Measurements from ENCODE around the gene PCDHA4. TPM values are rescaled to one million over a fixed set of nuclear protein-coding genes. Genes with fewer than 3 reads are reported as not detected.
"Not testable (repeated sequence)": the region's sequence is repeated elsewhere in the genome, so short reads cannot be mapped to it uniquely, and the experiment has no call there.

The PCDHA4 gene
- total and polyA plus RNA-seq, 9 of the 15 experiments (the other 6 are each of a cell fraction or from before 2014, with no cell fraction given): not detected

GRCh38 chr5:140828362-140828737 is 21.5 kb downstream of the PCDHA4 start:
- no peak for TF ChIP-seq TFAP4 (CRISPR knock-in tag; IDR thresholded peaks at IDR 0.05; ENCODE audit: borderline replicate concordance)
- TF ChIP-seq ZBTB11 (CRISPR knock-in tag; IDR thresholded peaks at IDR 0.05): no peak
- TF ChIP-seq SRF (CRISPR knock-in tag; IDR thresholded peaks at IDR 0.05): no peak
- peak in 2 of 3 experiments; percentile 5 to 15; a peak in 2 of 6 replicates for TF ChIP-seq CTCF (IDR thresholded peaks at IDR 0.05 in 2 of 3, conservative IDR thresholded peaks at IDR 0.05 in 1 of 3; ENCODE audit: insufficient read depth in 2 of 3, low read depth in 1 of 3, low read length in 3 of 3)
- no peaks in the 10 kb centered on the region for H3K9me3 ChIP-seq (replicated peaks; ENCODE audit: control insufficient read depth, insufficient read depth, low read depth, low read length)
- ATAC-seq (no peak), FAIRE-seq (no peak), DNase-seq (ENCODE audit: extremely low read depth in 1 of 4, low spot score in 3 of 4) (no peak)
- H2AFZ ChIP-seq (ENCODE audit: low read depth, low read length): no peak overlapping the region
- no peak overlapping the region for H3K9ac ChIP-seq (ENCODE audit: insufficient read depth in 1 of 2, low read depth in 2 of 2, low read length in 2 of 2)
- POLR2A ChIA-PET: no interaction called here
- WGBS (ENCODE audit: insufficient coverage, low coverage, missing lambda C conversion rate): 6% methylated on average over 15 of the region's 18 CpGs
- H3K4me1 ChIP-seq (replicated peaks in 1 of 2; ENCODE audit: control insufficient read depth in 2 of 2, insufficient read depth in 2 of 2, low read length in 2 of 2): peaks cover 0 to 15% of the 10 kb centered on the region in 2 experiments; a peak in 2 of 5 replicates
- in situ Hi-C loops (cut with MboI): no loop called here
- no peaks in the 10 kb centered on the region for H3K27me3 ChIP-seq (ENCODE audit: control insufficient read depth in 2 of 2, insufficient read depth in 2 of 2, low read length in 2 of 2)
- CTCF ChIA-PET (ENCODE audit: low intra/inter-chr PET ratio): no interaction called here
- H3K4me3 ChIP-seq: no peak overlapping the region
- BruUV-seq (replicated peaks): no TSS peak
- intact Hi-C loops (cut with micrococcal nuclease): loop anchor here (5.0 kb wide), 1 partner anchor 214 kb away; no protein-coding TSS in a partner anchor
- H3K27ac ChIP-seq (ENCODE audit: extremely low read depth, low read depth, low read length): no peak overlapping the region
- no peaks in the 10 kb centered on the region for H3K79me2 ChIP-seq (ENCODE audit: control insufficient read depth, insufficient read depth, low read length)
- no peaks in the 10 kb centered on the region for H3K36me3 ChIP-seq (ENCODE audit: control insufficient read depth, insufficient read depth, low read length)
- H4K20me1 ChIP-seq (replicated peaks; ENCODE audit: control insufficient read depth, insufficient read depth, low read length): no peaks in the 10 kb centered on the region
- no peaks in the 10 kb centered on the region for H3K9me1 ChIP-seq (ENCODE audit: control insufficient read depth, insufficient read depth, low read length)
- H3K4me2 ChIP-seq (ENCODE audit: insufficient read depth, low read length): no peak overlapping the region

GRCh38 chr5:140829511-140830501 is 22.9 kb downstream of the PCDHA4 start:
- H3K36me3 ChIP-seq (ENCODE audit: control insufficient read depth, insufficient read depth, low read length): not testable (repeated sequence)

More at GRCh38 chr5:140829511-140830501, 22.9 kb downstream of the PCDHA4 start:
- H4K20me1 ChIP-seq (replicated peaks; ENCODE audit: control insufficient read depth, insufficient read depth, low read length); H3K27me3 ChIP-seq (ENCODE audit: control insufficient read depth in 2 of 2, insufficient read depth in 2 of 2, low read length in 2 of 2); H2AFZ ChIP-seq (ENCODE audit: low read depth, low read length); BruUV-seq (replicated peaks); H3K9ac ChIP-seq (ENCODE audit: insufficient read depth in 1 of 2, low read depth in 2 of 2, low read length in 2 of 2); in situ Hi-C loops (cut with MboI); H3K9me3 ChIP-seq (replicated peaks; ENCODE audit: control insufficient read depth, insufficient read depth, low read depth, low read length); H3K4me3 ChIP-seq; DNase-seq (ENCODE audit: extremely low read depth in 1 of 4, low spot score in 3 of 4); FAIRE-seq; H3K9me1 ChIP-seq (ENCODE audit: control insufficient read depth, insufficient read depth, low read length); CTCF ChIA-PET (ENCODE audit: low intra/inter-chr PET ratio); ATAC-seq; H3K79me2 ChIP-seq (ENCODE audit: control insufficient read depth, insufficient read depth, low read length); H3K4me2 ChIP-seq (ENCODE audit: insufficient read depth, low read length); H3K27ac ChIP-seq (ENCODE audit: extremely low read depth, low read depth, low read length): not testable (repeated sequence)
- intact Hi-C loops (cut with micrococcal nuclease): loop anchor here (5.0 kb wide), 1 partner anchor 212 kb away; no protein-coding TSS in a partner anchor
- 31% methylated on average over 81 of the region's 106 CpGs for WGBS (ENCODE audit: insufficient coverage, low coverage, missing lambda C conversion rate)
- POLR2A ChIA-PET: interaction anchor here (0.6 kb wide), 1 partner anchor 520 kb away, joined by 3 read pairs; the partner anchor contains the start of gene PCDHGB1
- peaks cover 0 to 10% of the 10 kb centered on the region in 2 experiments; a peak in 1 of 5 replicates for H3K4me1 ChIP-seq (replicated peaks in 1 of 2; ENCODE audit: control insufficient read depth in 2 of 2, insufficient read depth in 2 of 2, low read length in 2 of 2)

Data from K562 (cell line).